ENCODE results near the gene TWIST2. TPM values are rescaled to one million over a fixed set of nuclear protein-coding genes. Genes with fewer than 3 reads are reported as not detected.

The TWIST2 gene
- polyA plus RNA-seq, 1 experiment: 15.6 TPM

DNA sequence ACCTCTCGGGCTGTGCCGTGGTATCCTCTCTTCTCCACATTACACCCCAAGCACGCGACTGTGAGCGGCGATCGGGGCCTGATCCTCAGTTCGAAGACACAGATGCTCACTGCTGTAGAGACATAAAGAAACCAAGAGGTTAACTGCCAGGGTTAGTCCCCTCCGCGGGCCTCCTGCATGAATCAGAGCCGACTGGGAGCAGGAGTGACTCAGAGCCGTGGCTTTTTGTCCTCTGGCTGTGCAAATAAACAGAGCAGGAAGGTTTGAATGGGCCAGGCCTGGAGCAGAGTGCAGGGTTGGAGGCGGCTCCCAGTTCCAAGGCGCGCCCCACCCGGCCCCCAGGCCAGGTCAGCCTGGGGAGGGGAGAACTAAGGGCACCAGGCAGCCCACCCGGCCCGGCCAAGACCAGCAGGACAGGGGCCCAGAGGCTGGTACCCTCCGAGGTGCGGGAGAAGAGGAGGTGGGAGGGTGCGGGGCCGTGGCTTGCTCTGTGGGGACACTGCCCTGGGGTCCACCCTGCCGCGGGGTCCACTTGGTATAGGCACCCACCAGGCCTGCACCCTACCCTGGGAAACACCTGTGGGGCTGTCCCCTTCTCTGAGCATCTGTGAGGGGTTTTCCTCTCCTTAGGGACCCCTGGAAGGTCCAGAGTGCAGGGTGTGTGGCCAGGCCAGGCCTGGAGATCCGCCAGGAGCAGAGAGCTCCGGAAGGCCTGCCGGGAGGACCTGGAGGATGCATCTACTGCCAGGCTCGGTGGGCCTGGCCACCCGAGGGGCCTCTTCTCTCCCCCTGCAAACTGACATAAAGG lies 16.5 kb downstream of the TWIST2 start:
- TF ChIP-seq, protein P1, sequence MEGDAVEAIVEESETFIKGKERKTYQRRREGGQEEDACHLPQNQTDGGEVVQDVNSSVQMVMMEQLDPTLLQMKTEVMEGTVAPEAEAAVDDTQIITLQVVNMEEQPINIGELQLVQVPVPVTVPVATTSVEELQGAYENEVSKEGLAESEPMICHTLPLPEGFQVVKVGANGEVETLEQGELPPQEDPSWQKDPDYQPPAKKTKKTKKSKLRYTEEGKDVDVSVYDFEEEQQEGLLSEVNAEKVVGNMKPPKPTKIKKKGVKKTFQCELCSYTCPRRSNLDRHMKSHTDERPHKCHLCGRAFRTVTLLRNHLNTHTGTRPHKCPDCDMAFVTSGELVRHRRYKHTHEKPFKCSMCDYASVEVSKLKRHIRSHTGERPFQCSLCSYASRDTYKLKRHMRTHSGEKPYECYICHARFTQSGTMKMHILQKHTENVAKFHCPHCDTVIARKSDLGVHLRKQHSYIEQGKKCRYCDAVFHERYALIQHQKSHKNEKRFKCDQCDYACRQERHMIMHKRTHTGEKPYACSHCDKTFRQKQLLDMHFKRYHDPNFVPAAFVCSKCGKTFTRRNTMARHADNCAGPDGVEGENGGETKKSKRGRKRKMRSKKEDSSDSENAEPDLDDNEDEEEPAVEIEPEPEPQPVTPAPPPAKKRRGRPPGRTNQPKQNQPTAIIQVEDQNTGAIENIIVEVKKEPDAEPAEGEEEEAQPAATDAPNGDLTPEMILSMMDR (IDR thresholded peaks at IDR 0.05; ENCODE audit: low read depth, low read length): no peak
- H3K4me3 ChIP-seq (ENCODE audit: low read depth, low read length): peak overlapping the region; percentile 29
- DNase-seq (ENCODE audit: low read depth, low spot score): peak; percentile 95
- CTCF ChIA-PET: interaction anchor here (1.0 kb wide), 1 partner anchor 145 kb away, joined by 3 read pairs; no protein-coding TSS in a partner anchor
- POLR2A ChIA-PET: interaction anchor here (0.6 to 1.5 kb wide), 4 partner anchors 14 to 71 kb away, joined by 3 to 9 read pairs (median 4); partner anchors contain the start of gene TWIST2
- H3K9me3 ChIP-seq (ENCODE audit: control insufficient read depth, insufficient read depth, low read length): peaks cover 2% of the 10 kb centered on the region; the same call in 1 of the 2 replicates
- no peaks in the 10 kb centered on the region for H3K27me3 ChIP-seq (ENCODE audit: control insufficient read depth, insufficient read depth, low read length)
- peak overlapping the region; percentile 93 for H3K27ac ChIP-seq (ENCODE audit: low read depth, low read length)

DNA sequence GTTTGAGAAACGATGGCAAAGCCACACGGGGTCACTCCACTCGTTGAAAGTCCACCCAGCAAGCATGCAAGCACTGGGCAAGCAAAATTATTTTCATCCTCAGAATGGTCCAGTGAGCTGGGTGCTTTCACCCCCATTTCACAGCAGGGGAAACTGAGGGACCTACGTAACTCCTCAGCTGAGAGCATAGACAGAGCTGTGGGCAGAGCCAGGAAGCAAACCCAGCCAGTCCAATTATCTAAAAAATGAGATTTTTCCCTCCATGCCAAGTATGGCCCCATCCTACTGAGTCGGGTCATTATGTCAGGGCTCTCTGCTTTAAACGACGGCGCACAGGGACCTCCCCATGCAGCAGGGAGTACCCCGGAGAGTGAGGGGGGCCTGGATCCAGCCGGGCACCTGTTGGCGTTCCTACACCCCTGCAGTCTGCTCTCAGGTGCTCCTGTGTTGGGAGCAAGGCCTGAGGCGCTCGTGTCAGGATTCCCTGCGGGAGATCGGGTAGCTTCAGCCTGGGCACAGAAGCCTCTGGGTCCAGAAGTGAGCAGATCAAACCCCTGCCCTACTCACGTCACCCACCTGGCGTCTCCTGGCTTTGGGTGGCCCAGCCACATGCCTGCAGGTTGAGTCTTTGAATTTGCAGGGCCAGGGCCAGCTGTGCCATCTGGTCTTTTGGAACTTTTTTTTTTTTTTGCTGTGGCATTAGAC lies 17.3 kb downstream of the TWIST2 start:
- H3K9me3 ChIP-seq (ENCODE audit: control insufficient read depth, insufficient read depth, low read length): peaks cover 2% of the 10 kb centered on the region; the same call in 1 of the 2 replicates
- TF ChIP-seq, protein P1 (IDR thresholded peaks at IDR 0.05; ENCODE audit: low read depth, low read length): no peak
- DNase-seq (ENCODE audit: low read depth, low spot score): no peak
- ChIA-PET POLR2A (interaction anchor here (0.6 to 1.5 kb wide), 3 partner anchors 15 to 71 kb away, joined by 4 to 9 read pairs (median 4); no protein-coding TSS in a partner anchor), CTCF (interaction anchor here (1.0 kb wide), 1 partner anchor 146 kb away, joined by 3 read pairs; no protein-coding TSS in a partner anchor)
- H3K27me3 ChIP-seq (ENCODE audit: control insufficient read depth, insufficient read depth, low read length): no peaks in the 10 kb centered on the region
- H3K27ac ChIP-seq (ENCODE audit: low read depth, low read length): no peak overlapping the region
- H3K4me3 ChIP-seq (ENCODE audit: low read depth, low read length): no peak overlapping the region

DNA sequence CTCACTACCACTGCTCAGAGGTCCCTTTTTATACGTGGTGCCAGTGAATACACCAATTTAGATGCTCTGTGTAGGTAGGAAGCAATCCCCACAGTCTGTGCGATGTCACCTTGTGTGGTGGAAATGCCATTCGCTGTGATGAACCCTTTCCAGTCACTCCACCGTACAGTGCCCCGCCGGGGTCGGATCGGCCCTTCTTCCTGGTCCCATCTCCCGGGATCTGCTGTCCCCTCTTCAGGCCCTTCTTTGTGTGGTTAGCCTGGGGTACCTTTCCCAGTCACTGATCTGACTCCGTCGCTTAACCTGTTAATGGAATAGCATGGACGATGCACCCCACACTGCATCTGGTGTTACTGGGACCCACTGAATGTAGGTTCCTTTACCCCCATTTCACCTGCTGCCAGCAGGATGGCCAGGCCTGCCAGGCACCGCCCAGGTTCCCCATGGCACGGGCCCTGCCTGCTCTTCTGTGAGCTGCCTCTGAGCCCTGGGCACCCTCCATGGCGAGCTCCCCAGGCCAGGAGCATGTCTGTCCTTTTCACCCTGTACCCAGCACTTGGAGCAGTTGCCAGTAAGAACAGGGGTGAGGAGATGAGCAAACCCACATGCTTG lies 18.0 kb downstream of the TWIST2 start:
- ChIA-PET CTCF (interaction anchor here (1.0 kb wide), 1 partner anchor 107 kb away, joined by 6 read pairs; no protein-coding TSS in a partner anchor), POLR2A (interaction anchor here (1.5 kb wide), 1 partner anchor 17 kb away, joined by 9 read pairs; no protein-coding TSS in a partner anchor)
- Histone ChIP-seq H3K9me3 (ENCODE audit: control insufficient read depth, insufficient read depth, low read length) (peaks cover 2% of the 10 kb centered on the region; the same call in 1 of the 2 replicates), H3K4me3 (ENCODE audit: low read depth, low read length) (no peak overlapping the region), H3K27ac (ENCODE audit: low read depth, low read length) (no peak overlapping the region), H3K27me3 (ENCODE audit: control insufficient read depth, insufficient read depth, low read length) (no peaks in the 10 kb centered on the region)
- TF ChIP-seq, protein P1 (IDR thresholded peaks at IDR 0.05; ENCODE audit: low read depth, low read length): no peak
- DNase-seq (ENCODE audit: low read depth, low spot score): no peak

DNA sequence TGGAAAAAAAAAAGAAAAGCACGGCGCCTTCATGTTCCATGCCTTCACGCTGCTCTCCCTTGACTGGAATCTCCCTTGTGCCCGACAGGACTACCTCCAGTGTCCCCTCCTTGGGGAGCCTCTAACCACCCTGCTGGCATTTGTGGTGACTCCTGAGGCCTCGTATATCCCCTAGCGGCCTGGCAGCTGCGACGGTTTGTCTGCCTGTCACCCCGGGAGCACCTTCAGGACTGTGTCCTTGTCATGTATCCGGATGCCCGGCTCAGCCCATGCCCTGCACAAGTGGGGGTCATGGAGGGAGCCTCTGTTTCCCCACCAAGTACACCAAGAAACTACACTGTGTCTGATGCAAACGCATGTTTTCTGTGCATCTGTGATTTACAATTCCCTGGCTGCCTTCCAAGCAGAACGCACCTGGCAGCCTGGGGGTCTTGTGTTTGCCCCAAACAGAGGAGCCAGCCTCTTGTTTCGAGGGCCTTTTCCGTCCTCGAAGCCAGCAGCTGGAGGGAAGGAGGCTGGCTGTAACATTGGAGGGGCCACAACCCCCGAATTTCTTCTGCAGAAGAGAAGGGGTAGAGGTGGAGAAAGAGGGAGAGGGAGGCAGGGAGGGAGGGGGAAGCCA lies 18.9 kb downstream of the TWIST2 start:
- TF ChIP-seq, protein P1 (IDR thresholded peaks at IDR 0.05; ENCODE audit: low read depth, low read length): no peak
- DNase-seq (ENCODE audit: low read depth, low spot score): no peak
- ChIA-PET CTCF (interaction anchor here (1.0 kb wide), 1 partner anchor 106 kb away, joined by 6 read pairs; no protein-coding TSS in a partner anchor), POLR2A (no interaction called here)
- Histone ChIP-seq H3K4me3 (ENCODE audit: low read depth, low read length) (no peak overlapping the region), H3K9me3 (ENCODE audit: control insufficient read depth, insufficient read depth, low read length) (peaks cover 2% of the 10 kb centered on the region; the same call in 1 of the 2 replicates), H3K27ac (ENCODE audit: low read depth, low read length) (peak overlapping the region; percentile 57), H3K27me3 (ENCODE audit: control insufficient read depth, insufficient read depth, low read length) (no peaks in the 10 kb centered on the region)
